ENCODE results near the gene C17orf58. TPM values are rescaled to one million over a fixed set of nuclear protein-coding genes. Genes with fewer than 3 reads are reported as not detected.

C17orf58 gene
- 8.4 and 12.3 TPM in 2 replicates for total RNA-seq

GRCh38 chr17:67996301-67997171, at the start of gene C17orf58:
C17orf58 (minus strand) TSS chr17:67996469; CDS start chr17:67996198, 271 bp downstream.

GRCh38 chr17:68035523-68036303, 39.4 kb upstream of the C17orf58 start, which contains the start of gene KPNA2:
KPNA2 (plus strand) TSS chr17:68035735; CDS start chr17:68037133, 1,398 bp downstream.

Small RNA genes within 50 kb of the gene (small RNA-seq; reads per million reads assigned to genes)
- not detected for gene RN7SL622P

Other genes with a start within 250 kb of the C17orf58 start
- gene BPTF, start 171.0 kb downstream of the C17orf58 start, total RNA-seq: 67.5 and 68.6 TPM in 2 replicates
- 75.1 and 101 TPM in 2 replicates for gene KPNA2, start 39.3 kb upstream of the C17orf58 start, total RNA-seq